H1 (cell line): ENCODE measurements around the gene KCNS3.

ENCODE experiments used
- CHD2 ChIP-seq: IDR thresholded peaks from 2 replicates; pipeline ENCODE4 v1.6.1; 2012; ENCODE audit warnings: low read length, improper control_type of control experiment
- EZH2 ChIP-seq: fragments of 200-600 bp; sonication (generic); IDR thresholded peaks from 2 replicates; pipeline ENCODE4 v1.7.1; 2012; ENCODE audit warnings: low read depth, mild to moderate bottlenecking, moderate library complexity, low read length, inconsistent platforms; ENCODE audit not compliant: severe bottlenecking
- HDAC6 ChIP-seq: IDR thresholded peaks from one replicate; pipeline ENCODE4 v1.7.1; 2012; ENCODE audit warnings: low read depth, mild to moderate bottlenecking, inconsistent platforms, low read length, moderate library complexity
- POLR2A ChIP-seq, 2 experiments: IDR thresholded peaks; 1 replicate in 1 of 2; 2 replicates in 1 of 2; pipeline ENCODE4 v1.6.1; 2011; ENCODE audit warnings: low read depth in 2 of 2, low read length in 2 of 2, mild to moderate bottlenecking in 2 of 2; ENCODE audit errors: control extremely low read depth in 1 of 2
- SRF ChIP-seq: IDR thresholded peaks from 2 replicates; pipeline ENCODE4 v1.6.1; 2011; ENCODE audit warnings: mild to moderate bottlenecking, low read depth, low read length, moderate library complexity
- TAF1 ChIP-seq: IDR thresholded peaks from 2 replicates; pipeline ENCODE4 v1.6.1; 2011; ENCODE audit warnings: mild to moderate bottlenecking, low read depth, low read length
- TAF7 ChIP-seq: optimal IDR thresholded peaks from 2 replicates; pipeline ENCODE3; 2011; ENCODE audit warnings: low read depth, mild to moderate bottlenecking, inconsistent platforms, low read length, moderate library complexity, borderline replicate concordance

DNA sequence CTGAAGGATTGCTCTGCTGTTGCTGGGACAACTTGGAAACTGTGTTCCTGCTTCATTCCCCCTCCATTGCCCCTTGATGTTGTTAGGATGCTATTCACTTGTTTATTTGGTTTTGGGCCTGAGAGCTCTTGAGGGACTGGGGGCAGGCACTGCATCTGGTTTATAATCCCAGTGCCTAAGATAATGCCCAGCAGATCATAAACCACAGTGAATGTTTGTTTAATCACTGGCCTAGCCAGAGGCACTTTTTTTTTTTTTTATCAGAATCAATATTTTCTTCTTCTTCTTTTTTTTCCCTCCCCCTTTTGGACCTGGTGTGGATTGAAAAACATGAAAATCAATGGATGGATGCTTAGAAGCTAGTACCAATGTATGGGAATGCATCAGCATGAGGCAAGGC lies 38.1 kb downstream of the KCNS3 start:
- no peak for TF ChIP-seq TAF1
- no peak for TF ChIP-seq TAF7
- TF ChIP-seq HDAC6: no peak
- no peak for TF ChIP-seq SRF
- no peak for TF ChIP-seq EZH2
- TF ChIP-seq CHD2: no peak
- no peak for TF ChIP-seq POLR2A (IDR thresholded peaks at IDR 0.05; ENCODE audit: control extremely low read depth in 1 of 2, low read depth in 2 of 2, low read length in 2 of 2)
